ENCODE measurements around the gene WNT2. TPM values are rescaled to one million over a fixed set of nuclear protein-coding genes. Genes with fewer than 3 reads are reported as not detected.

WNT2 gene
- polyA plus RNA-seq, 1 experiment, result 8.4 TPM

DNA sequence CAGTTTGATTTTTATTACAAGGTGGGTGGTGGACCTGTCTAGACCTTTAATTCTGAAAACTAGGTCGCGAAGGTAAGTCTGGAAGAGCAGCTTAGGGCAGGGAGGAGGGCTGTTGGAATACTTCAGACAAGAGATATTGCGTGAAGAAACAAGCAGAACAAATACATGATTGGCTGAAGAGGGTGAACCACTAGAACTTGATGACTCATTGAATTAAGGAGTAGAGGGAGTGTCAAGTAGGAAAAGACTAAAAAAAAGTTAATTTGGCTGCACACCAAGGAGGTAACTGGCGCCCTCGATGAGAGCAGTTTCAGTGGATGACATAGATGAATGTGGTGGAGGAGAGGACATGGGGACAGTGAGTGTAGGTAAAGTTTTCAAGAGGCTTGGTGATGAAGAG is 41.3 kb downstream of the WNT2 start:
- H3K36me3 ChIP-seq (ENCODE audit: control insufficient read depth, insufficient read depth, low read length), result no peaks in the 10 kb centered on the region
- H3K27me3 ChIP-seq (ENCODE audit: control insufficient read depth, insufficient read depth, low read length), result no peaks in the 10 kb centered on the region
- ChIA-PET POLR2A (no interaction called here), CTCF (no interaction called here)
- no peak overlapping the region for H3K4me3 ChIP-seq (ENCODE audit: low read depth, low read length)
- DNase-seq (ENCODE audit: low read depth), result no peak
- TF ChIP-seq, protein P1, sequence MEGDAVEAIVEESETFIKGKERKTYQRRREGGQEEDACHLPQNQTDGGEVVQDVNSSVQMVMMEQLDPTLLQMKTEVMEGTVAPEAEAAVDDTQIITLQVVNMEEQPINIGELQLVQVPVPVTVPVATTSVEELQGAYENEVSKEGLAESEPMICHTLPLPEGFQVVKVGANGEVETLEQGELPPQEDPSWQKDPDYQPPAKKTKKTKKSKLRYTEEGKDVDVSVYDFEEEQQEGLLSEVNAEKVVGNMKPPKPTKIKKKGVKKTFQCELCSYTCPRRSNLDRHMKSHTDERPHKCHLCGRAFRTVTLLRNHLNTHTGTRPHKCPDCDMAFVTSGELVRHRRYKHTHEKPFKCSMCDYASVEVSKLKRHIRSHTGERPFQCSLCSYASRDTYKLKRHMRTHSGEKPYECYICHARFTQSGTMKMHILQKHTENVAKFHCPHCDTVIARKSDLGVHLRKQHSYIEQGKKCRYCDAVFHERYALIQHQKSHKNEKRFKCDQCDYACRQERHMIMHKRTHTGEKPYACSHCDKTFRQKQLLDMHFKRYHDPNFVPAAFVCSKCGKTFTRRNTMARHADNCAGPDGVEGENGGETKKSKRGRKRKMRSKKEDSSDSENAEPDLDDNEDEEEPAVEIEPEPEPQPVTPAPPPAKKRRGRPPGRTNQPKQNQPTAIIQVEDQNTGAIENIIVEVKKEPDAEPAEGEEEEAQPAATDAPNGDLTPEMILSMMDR (IDR thresholded peaks at IDR 0.05; ENCODE audit: insufficient read depth, low read depth, low read length), result no peak

DNA sequence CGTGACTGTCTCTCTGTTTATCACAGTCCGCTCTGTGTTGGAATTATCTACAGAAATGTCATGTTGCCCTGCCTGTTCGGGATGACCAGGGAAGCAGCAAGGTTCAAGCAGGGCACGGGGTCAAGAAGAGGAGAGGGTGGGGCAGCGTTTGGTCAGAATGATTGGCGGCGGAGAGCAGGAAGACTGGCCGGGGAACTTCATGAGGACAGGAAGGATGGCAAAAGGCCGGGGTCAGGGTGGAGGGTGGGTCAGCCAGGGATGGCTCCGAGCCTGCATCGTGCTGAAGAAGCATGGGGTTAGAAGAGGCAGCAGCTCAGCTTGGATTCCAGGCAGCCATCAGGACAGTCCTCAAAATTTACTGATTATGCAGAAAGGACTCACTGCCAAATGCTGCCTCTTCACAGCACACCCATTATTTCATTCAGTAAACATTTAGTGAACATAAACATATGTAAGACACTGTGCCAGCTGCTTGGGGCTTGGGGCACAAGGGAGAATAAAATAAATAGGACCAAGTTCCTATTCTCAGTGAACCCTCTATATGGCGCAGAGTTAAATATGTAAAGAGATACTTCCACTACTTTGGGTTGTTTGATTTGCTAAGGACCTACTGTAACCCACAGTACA is 42.8 kb downstream of the WNT2 start:
- ChIA-PET POLR2A (no interaction called here), CTCF (interaction anchor here (0.9 to 1.5 kb wide), 2 partner anchors 9 to 19 kb away, joined by 3 read pairs; no protein-coding TSS in a partner anchor)
- DNase-seq (ENCODE audit: low read depth), result no peak
- H3K36me3 ChIP-seq (ENCODE audit: control insufficient read depth, insufficient read depth, low read length), result no peaks in the 10 kb centered on the region
- no peak overlapping the region for H3K4me3 ChIP-seq (ENCODE audit: low read depth, low read length)
- H3K27me3 ChIP-seq (ENCODE audit: control insufficient read depth, insufficient read depth, low read length), result no peaks in the 10 kb centered on the region
- TF ChIP-seq, protein P1 (IDR thresholded peaks at IDR 0.05; ENCODE audit: insufficient read depth, low read depth, low read length), result no peak

DNA sequence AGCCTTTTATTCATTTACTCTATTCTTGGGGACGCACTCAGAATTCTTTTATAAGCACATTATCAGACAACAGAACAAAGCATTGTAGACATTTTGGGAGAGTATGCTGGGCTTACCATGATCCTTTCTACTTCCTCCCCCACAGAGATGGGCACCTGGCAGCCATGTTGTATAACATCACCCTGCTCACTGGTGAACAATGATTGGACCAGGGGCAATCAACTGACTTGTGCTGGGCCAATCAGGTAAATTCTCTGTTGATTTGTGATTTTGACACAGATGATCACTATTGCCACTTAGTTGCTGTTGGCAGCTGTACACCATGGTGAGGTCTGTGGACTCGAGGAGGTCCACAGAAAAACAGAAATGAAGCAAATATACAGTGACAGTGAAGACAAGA is 43.7 kb downstream of the WNT2 start:
- DNase-seq (ENCODE audit: low read depth), result no peak
- CTCF ChIA-PET, result interaction anchor here (1.5 kb wide), 1 partner anchor 20 kb away, joined by 3 read pairs; no protein-coding TSS in a partner anchor
- Histone ChIP-seq H3K4me3 (ENCODE audit: low read depth, low read length) (no peak overlapping the region), H3K36me3 (ENCODE audit: control insufficient read depth, insufficient read depth, low read length) (no peaks in the 10 kb centered on the region), H3K27me3 (ENCODE audit: control insufficient read depth, insufficient read depth, low read length) (no peaks in the 10 kb centered on the region)
- POLR2A ChIA-PET, result no interaction called here
- TF ChIP-seq, protein P1 (IDR thresholded peaks at IDR 0.05; ENCODE audit: insufficient read depth, low read depth, low read length), result no peak

DNA sequence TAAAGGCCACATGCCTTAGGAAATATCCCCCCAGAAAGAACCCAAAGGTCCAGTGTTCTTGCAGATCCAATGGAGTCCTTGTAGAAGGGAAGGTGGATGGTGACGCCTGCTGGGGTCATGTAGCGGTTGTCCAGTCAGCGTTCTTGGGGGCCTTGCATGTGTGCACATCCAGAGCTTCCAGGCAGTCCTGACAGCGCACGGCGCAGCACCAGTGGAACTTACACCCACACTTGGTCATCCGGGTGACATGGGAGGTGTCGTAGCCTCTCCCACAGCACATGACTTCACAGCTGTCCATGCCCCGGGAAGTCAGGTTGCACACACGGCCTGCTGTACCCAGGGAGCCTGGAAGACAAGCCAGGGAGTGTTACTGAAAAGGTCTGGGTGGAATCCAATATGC is 44.8 kb downstream of the WNT2 start:
- TF ChIP-seq, protein P1 (IDR thresholded peaks at IDR 0.05; ENCODE audit: insufficient read depth, low read depth, low read length), result no peak
- no peak for DNase-seq (ENCODE audit: low read depth)
- CTCF ChIA-PET, result interaction anchor here (2.4 kb wide), 1 partner anchor 65 kb away, joined by 6 read pairs; no protein-coding TSS in a partner anchor
- Histone ChIP-seq H3K27me3 (ENCODE audit: control insufficient read depth, insufficient read depth, low read length) (no peaks in the 10 kb centered on the region), H3K4me3 (ENCODE audit: low read depth, low read length) (no peak overlapping the region), H3K36me3 (ENCODE audit: control insufficient read depth, insufficient read depth, low read length) (no peaks in the 10 kb centered on the region)
- POLR2A ChIA-PET, result no interaction called here

DNA sequence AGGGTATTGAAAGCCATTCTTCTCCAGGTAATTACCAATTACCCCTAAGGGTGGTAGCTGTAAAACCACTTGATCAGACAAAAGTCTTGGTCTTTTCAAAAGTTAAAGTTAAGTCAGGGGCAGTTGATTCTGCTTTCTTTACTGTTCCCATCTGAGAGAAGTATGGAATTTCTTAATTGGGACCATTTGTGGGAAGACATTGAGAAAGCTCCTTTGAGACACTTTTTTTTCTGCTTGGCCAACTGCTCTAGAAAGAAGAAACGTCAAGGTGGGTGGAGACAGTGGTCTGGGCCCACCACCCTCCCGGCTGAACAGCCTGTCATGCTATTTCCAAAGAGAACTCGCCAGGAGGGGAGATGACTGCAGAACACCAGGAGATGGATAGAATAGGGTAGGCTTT is 45.3 kb downstream of the WNT2 start:
- H3K36me3 ChIP-seq (ENCODE audit: control insufficient read depth, insufficient read depth, low read length), result no peaks in the 10 kb centered on the region
- ChIA-PET CTCF (interaction anchor here (2.4 kb wide), 1 partner anchor 65 kb away, joined by 6 read pairs; no protein-coding TSS in a partner anchor), POLR2A (no interaction called here)
- H3K4me3 ChIP-seq (ENCODE audit: low read depth, low read length), result no peak overlapping the region
- DNase-seq (ENCODE audit: low read depth), result no peak
- H3K27me3 ChIP-seq (ENCODE audit: control insufficient read depth, insufficient read depth, low read length), result no peaks in the 10 kb centered on the region
- TF ChIP-seq, protein P1 (IDR thresholded peaks at IDR 0.05; ENCODE audit: insufficient read depth, low read depth, low read length), result no peak

All from BJ (cell line).